Measurements from ENCODE around the gene ADAMTS16.

DNA sequence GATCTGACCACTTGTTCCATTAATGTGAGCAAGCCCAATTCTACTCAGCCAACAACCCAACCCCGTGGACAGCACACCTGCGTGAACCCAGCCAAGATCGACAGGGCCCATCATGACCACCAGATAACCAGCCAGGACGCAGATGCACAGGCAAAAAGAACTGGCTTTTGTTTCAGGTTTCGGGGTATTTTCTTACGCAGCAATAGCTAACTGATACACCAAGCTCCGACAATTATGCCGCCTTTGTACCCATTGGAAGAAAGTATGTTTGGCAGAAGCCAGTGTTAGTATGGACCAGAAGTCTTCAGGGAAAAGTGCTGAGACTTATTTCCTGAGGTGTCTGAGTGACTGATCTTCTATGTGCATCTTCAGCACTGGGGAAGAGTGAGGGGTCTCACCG lies 6.0 kb upstream of the ADAMTS16 start:
- TF ChIP-seq EZH2 (IDR thresholded peaks at IDR 0.05): no peak
- TF ChIP-seq CTCF (IDR thresholded peaks at IDR 0.05): no peak
- no peak for TF ChIP-seq EZH2phosphoT487 (IDR thresholded peaks at IDR 0.05)

All from neural progenitor cell (in vitro differentiated cells).